ENCODE measurements around the gene UBE2E3.

DNA sequence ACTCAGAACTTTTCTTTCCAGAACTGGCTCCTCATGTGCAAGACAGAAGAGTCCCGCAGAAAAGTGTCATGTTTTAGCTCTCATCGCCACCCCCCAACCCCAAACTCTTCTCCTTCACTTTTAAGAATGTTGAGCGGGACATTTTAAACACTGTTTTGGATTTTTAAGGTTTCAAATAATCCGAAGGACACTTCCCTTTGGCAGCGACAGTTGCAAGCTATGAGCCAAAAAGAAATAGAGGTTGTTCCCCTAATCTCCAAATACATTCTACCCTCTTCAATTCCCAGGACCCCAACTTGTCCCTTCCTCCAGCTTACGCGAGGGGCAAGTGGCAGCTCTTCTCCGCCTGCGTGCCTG, 678 bp upstream of the UBE2E3 start:
- TF ChIP-seq CTCF (IDR thresholded peaks at IDR 0.05; ENCODE audit: low read depth, low read length) (no peak), EZH2phosphoT487 (IDR thresholded peaks at IDR 0.05; ENCODE audit: low read depth) (no peak)
